HEK293T (cell line): ENCODE data around the gene AKT3.

ENCODE experiments used
- ARNT ChIP-seq: fragments of 450-650 bp; IDR thresholded peaks from 2 replicates; pipeline ENCODE4 v1.6.1; 2017; ENCODE audit warnings: mild to moderate bottlenecking
- BHLHE40 ChIP-seq: fragments of 450-650 bp; IDR thresholded peaks from 2 replicates; pipeline ENCODE4 v1.6.1; 2016; ENCODE audit warnings: mild to moderate bottlenecking, moderate library complexity, borderline replicate concordance
- CTBP1 ChIP-seq: fragments of 450-650 bp; IDR thresholded peaks from 2 replicates; pipeline ENCODE4 v1.6.1; 2016; ENCODE audit warnings: borderline replicate concordance
- ELF4 ChIP-seq: fragments of 450-650 bp; IDR thresholded peaks from 2 replicates; pipeline ENCODE4 v1.6.1; 2017; ENCODE audit warnings: antibody characterized with exemption
- FOXK2 ChIP-seq: fragments of 450-650 bp; IDR thresholded peaks from 2 replicates; pipeline ENCODE4 v1.6.1; 2016; ENCODE audit warnings: mild to moderate bottlenecking
- FOXM1 ChIP-seq: fragments of 450-650 bp; IDR thresholded peaks from 2 replicates; pipeline ENCODE4 v1.6.1; 2017; ENCODE audit warnings: mild to moderate bottlenecking, borderline replicate concordance
- HDGF ChIP-seq: fragments of 450-650 bp; IDR thresholded peaks from 2 replicates; pipeline ENCODE4 v1.6.1; 2017; ENCODE audit warnings: antibody characterized with exemption, borderline replicate concordance
- SP1 ChIP-seq: fragments of 450-650 bp; IDR thresholded peaks from 2 replicates; pipeline ENCODE4 v1.6.1; 2017
- SUZ12 ChIP-seq: fragments of 450-650 bp; IDR thresholded peaks from 2 replicates; pipeline ENCODE4 v1.6.1; 2016; ENCODE audit warnings: mild to moderate bottlenecking
- TARDBP ChIP-seq: fragments of 450-650 bp; IDR thresholded peaks from 2 replicates; pipeline ENCODE4 v1.6.1; 2016
- ZNF384 ChIP-seq: fragments of 450-650 bp; IDR thresholded peaks from 2 replicates; pipeline ENCODE4 v1.6.1; 2016
- TF ChIP-seq, protein P1 (sequence below): fragments of 450-650 bp; IDR thresholded peaks from 2 replicates; pipeline ENCODE4 v1.6.1; 2016

DNA sequence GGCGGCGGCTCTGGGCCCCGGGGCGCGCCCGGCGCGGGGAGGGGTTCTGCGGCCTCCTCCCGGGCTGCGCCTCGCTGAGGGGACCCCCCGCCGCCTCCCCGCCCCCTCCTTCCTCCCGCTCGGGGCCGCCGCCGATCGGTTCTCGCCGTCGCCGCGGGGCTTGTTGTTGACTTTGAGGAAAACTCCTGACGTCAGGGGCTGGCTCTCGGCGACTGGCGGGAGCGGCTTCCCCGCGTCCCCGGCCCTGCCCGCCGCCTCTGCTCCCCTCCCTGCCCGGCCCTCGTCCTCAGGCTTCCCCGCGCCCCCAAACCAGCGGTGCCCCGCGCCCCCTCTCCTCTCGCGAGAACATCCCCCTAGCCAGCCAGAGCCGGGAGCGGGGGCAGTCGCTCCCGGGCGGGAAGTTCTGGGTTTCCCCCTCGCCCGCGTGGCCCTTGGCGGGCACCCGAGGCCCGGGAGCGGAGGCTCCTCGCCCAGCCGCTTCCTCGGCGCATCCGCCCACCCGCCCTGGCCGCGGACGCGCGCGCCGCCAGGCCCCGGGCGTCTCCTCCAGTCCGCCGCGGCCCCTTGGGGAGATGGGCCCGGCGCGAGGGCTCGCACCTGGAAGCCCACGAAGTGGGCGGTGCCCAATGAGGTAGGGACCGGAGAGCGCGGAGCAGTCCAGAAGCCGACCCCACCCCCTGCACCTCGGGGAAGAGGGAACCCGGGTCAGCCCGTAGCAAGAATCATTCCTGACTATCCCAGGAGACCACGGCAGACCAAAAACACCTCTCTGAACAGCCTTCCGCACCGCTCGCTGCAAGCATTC lies 611 bp upstream of the AKT3 start:
- TF ChIP-seq FOXK2 (no peak), SP1 (no peak), HDGF (no peak), ARNT (peak; percentile 44; the same call in 1 of the 2 replicates), CTBP1 (no peak), ZNF384 (no peak), SUZ12 (no peak), ELF4 (no peak), TARDBP (no peak), BHLHE40 (no peak), FOXM1 (peak; percentile 61; the same call in 1 of the 2 replicates)
- TF ChIP-seq, protein P1, sequence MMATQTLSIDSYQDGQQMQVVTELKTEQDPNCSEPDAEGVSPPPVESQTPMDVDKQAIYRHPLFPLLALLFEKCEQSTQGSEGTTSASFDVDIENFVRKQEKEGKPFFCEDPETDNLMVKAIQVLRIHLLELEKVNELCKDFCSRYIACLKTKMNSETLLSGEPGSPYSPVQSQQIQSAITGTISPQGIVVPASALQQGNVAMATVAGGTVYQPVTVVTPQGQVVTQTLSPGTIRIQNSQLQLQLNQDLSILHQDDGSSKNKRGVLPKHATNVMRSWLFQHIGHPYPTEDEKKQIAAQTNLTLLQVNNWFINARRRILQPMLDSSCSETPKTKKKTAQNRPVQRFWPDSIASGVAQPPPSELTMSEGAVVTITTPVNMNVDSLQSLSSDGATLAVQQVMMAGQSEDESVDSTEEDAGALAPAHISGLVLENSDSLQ, result no peak
